Esophagus squamous epithelium (tissue), 4 donors: ENCODE data around the gene KCNJ9.

Experiments used
- POLR2A ChIP-seq, 4 donors: fragments of 450-650 bp; IDR thresholded peaks; one replicate each; pipeline ENCODE4 v1.6.1; 2017; ENCODE audit warnings: antibody characterized with exemption in 4 of 4, mild to moderate bottlenecking in 4 of 4, moderate library complexity in 3 of 4
- TF ChIP-seq, protein P1 (sequence below), 6 experiments: fragments of 450-650 bp in 4 of 6; fragments of 200-600 bp in 2 of 6; sonication (generic) in 2 of 6; IDR thresholded peaks; one replicate each; pipeline ENCODE4 v1.5.1; 2016 to 2019; ENCODE audit warnings: antibody characterized with exemption in 6 of 6, mild to moderate bottlenecking in 4 of 6, moderate library complexity in 4 of 6

DNA sequence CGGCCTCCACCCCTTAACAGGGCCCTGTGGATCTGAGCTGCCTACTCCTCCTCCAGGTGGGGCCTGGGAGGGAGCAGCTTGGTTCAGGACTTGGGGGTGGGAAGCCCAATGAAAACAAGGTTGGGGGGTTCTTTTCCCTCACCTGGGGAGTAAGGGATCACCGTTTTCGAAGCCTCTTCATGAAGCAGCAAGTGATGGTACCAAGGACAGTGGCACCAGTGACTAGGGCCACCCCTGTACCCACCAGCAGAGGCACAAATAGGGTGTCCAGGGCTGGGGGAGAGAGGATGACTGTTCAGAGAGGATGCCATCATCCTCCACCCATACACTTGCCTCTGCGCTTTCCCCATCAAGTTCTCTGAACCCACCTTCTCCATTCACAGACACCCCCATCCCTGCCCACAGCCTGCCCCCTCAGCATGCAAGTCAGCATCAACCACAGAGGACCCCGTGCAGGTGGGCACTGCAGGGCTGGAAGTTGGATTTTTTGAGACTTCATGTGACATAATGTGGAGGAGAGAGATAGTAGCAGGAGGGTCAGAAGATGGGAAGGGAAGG is 10.4 kb downstream of the KCNJ9 start:
- TF ChIP-seq POLR2A (IDR thresholded peaks at IDR 0.05): no peak
- TF ChIP-seq, protein P1, sequence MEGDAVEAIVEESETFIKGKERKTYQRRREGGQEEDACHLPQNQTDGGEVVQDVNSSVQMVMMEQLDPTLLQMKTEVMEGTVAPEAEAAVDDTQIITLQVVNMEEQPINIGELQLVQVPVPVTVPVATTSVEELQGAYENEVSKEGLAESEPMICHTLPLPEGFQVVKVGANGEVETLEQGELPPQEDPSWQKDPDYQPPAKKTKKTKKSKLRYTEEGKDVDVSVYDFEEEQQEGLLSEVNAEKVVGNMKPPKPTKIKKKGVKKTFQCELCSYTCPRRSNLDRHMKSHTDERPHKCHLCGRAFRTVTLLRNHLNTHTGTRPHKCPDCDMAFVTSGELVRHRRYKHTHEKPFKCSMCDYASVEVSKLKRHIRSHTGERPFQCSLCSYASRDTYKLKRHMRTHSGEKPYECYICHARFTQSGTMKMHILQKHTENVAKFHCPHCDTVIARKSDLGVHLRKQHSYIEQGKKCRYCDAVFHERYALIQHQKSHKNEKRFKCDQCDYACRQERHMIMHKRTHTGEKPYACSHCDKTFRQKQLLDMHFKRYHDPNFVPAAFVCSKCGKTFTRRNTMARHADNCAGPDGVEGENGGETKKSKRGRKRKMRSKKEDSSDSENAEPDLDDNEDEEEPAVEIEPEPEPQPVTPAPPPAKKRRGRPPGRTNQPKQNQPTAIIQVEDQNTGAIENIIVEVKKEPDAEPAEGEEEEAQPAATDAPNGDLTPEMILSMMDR (IDR thresholded peaks at IDR 0.05): no peak
